CD4-positive, alpha-beta T cell treated with Interleukin-4 for 4 hours (primary cell): ENCODE results near the gene CDX2.

Source experiments
- DNase-seq: peaks from one replicate; pipeline ENCODE4 v3.0.0-alpha.2; 2020

Gene CDX2

GRCh38 chr13:27915301-27916207 is 53.6 kb downstream of the CDX2 start:
- DNase-seq, result no peak

GRCh38 chr13:27913160-27913559 is 56.0 kb downstream of the CDX2 start:
- DNase-seq, result no peak

- DNase-seq, result no peak
Measured at GRCh38 chr13:27911521-27911920, 57.6 kb downstream of the CDX2 start.
